Memory B cell (primary cell): ENCODE measurements around the gene MAGOH.
"Not testable (repeated sequence)": the region's sequence is repeated elsewhere in the genome, so short reads cannot be mapped to it uniquely, and the experiment has no call there.

Experiments used
- ATAC-seq: fragments of 150-1000 bp; cut with Tn5 transposase; 2 replicates; pipeline ENCODE4 v1.10.0; 2021; ENCODE audit warnings: low read depth, mild to moderate bottlenecking, moderate library complexity
- DNase-seq, 2 donors: peaks; one replicate each; pipeline ENCODE4 v3.0.0; 2022; ENCODE audit warnings: low spot score in 2 of 2
- H3K27ac Mint-ChIP-seq: one replicate; pipeline ENCODE4 v1.8.0; 2022; ENCODE audit warnings: mild to moderate bottlenecking, moderate library complexity, mixed read lengths
- H3K27me3 Mint-ChIP-seq: one replicate; pipeline ENCODE4 v1.8.0; 2022; ENCODE audit warnings: mixed read lengths
- H3K36me3 Mint-ChIP-seq: one replicate; pipeline ENCODE4 v1.8.0; 2022; ENCODE audit warnings: mild to moderate bottlenecking, mixed read lengths
- H3K4me1 Mint-ChIP-seq: one replicate; pipeline ENCODE4 v1.8.0; 2022; ENCODE audit warnings: mixed read lengths
- H3K4me3 Mint-ChIP-seq: one replicate; pipeline ENCODE4 v1.8.0; 2022; ENCODE audit warnings: mild to moderate bottlenecking, moderate library complexity, mixed read lengths
- H3K9me3 Mint-ChIP-seq: one replicate; pipeline ENCODE4 v1.8.0; 2022; ENCODE audit warnings: mixed read lengths

Gene MAGOH

GRCh38 chr1:53238197-53239155 is at the start of gene MAGOH:
TSS of gene MAGOH (minus strand) at chr1:53238518. CDS start at chr1:53238448, 70 bp downstream.
- Mint-ChIP-seq H3K4me3 (peak within 1 kb of the TSS; percentile 99), H3K4me1 (peaks cover 20% of the 10 kb centered on the region)

GRCh38 chr1:53286955-53287354 is 48.6 kb upstream of the MAGOH start:
- DNase-seq, result no peak
- Mint-ChIP-seq H3K27ac (no peak overlapping the region), H3K9me3 (no peaks in the 10 kb centered on the region), H3K36me3 (peaks cover 5% of the 10 kb centered on the region), H3K27me3 (no peaks in the 10 kb centered on the region), H3K4me1 (peaks cover 2% of the 10 kb centered on the region), H3K4me3 (no peak overlapping the region)
- ATAC-seq, result no peak

More at GRCh38 chr1:53238197-53239155, at the start of gene MAGOH:
- Mint-ChIP-seq H3K9me3 (no peaks in the 10 kb centered on the region), H3K27me3 (no peaks in the 10 kb centered on the region), H3K36me3 (peaks cover 11% of the 10 kb centered on the region), H3K27ac (peak within 1 kb of the TSS; percentile 98)
- peak; percentile 90 to 98 for DNase-seq
- ATAC-seq, result peak; percentile 98

- H3K9me3 Mint-ChIP-seq, result no peaks in the 10 kb centered on the region
- H3K4me3 Mint-ChIP-seq, result no peak overlapping the region
- DNase-seq, result no peak
- peaks cover 5% of the 10 kb centered on the region for H3K36me3 Mint-ChIP-seq
- ATAC-seq, result no peak
- no peak overlapping the region for H3K27ac Mint-ChIP-seq
- H3K4me1 Mint-ChIP-seq, result peaks cover 2% of the 10 kb centered on the region
- H3K27me3 Mint-ChIP-seq, result no peaks in the 10 kb centered on the region
Observed at GRCh38 chr1:53285969-53286760, 47.8 kb upstream of the MAGOH start.

GRCh38 chr1:53285546-53285945 is 47.2 kb upstream of the MAGOH start:
- H3K27me3 Mint-ChIP-seq, result no peaks in the 10 kb centered on the region
- no peaks in the 10 kb centered on the region for H3K9me3 Mint-ChIP-seq
- peaks cover 2% of the 10 kb centered on the region for H3K4me1 Mint-ChIP-seq
- H3K27ac Mint-ChIP-seq, result no peak overlapping the region
- H3K36me3 Mint-ChIP-seq, result peaks cover 5% of the 10 kb centered on the region
- no peak overlapping the region for H3K4me3 Mint-ChIP-seq
- ATAC-seq, result no peak
- no peak for DNase-seq

GRCh38 chr1:53284224-53285020 is 46.1 kb upstream of the MAGOH start:
- Mint-ChIP-seq H3K36me3 (peaks cover 5% of the 10 kb centered on the region), H3K9me3 (no peaks in the 10 kb centered on the region), H3K27ac (no peak overlapping the region), H3K4me1 (peaks cover 2% of the 10 kb centered on the region), H3K4me3 (no peak overlapping the region), H3K27me3 (no peaks in the 10 kb centered on the region)
- DNase-seq (no peak), ATAC-seq (no peak)

- H3K36me3 Mint-ChIP-seq, DNase-seq, H3K27ac Mint-ChIP-seq, H3K9me3 Mint-ChIP-seq, H3K27me3 Mint-ChIP-seq, H3K4me3 Mint-ChIP-seq, ATAC-seq, H3K4me1 Mint-ChIP-seq: not testable (repeated sequence)
Observed at GRCh38 chr1:53283156-53283555, 44.8 kb upstream of the MAGOH start.

GRCh38 chr1:53281133-53281532 is 42.8 kb upstream of the MAGOH start:
- no peak for ATAC-seq
- DNase-seq, result no peak
- peaks cover 2% of the 10 kb centered on the region for H3K36me3 Mint-ChIP-seq

GRCh38 chr1:53280496-53280895 is 42.2 kb upstream of the MAGOH start:
- no peaks in the 10 kb centered on the region for H3K9me3 Mint-ChIP-seq
- H3K36me3 Mint-ChIP-seq, result peaks cover 4% of the 10 kb centered on the region
- peaks cover 3% of the 10 kb centered on the region for H3K4me1 Mint-ChIP-seq
- ATAC-seq, result no peak
- no peak overlapping the region for H3K4me3 Mint-ChIP-seq
- H3K27ac Mint-ChIP-seq, result peak overlapping the region; percentile 16
- DNase-seq, result no peak
- H3K27me3 Mint-ChIP-seq, result no peaks in the 10 kb centered on the region

More at GRCh38 chr1:53281133-53281532, 42.8 kb upstream of the MAGOH start:
- Mint-ChIP-seq H3K27ac (peak overlapping the region; percentile 16), H3K4me3 (no peak overlapping the region), H3K4me1 (peaks cover 3% of the 10 kb centered on the region), H3K27me3 (no peaks in the 10 kb centered on the region), H3K9me3 (no peaks in the 10 kb centered on the region)

- no peak for ATAC-seq
- Mint-ChIP-seq H3K4me3 (no peak overlapping the region), H3K27ac (no peak overlapping the region), H3K36me3 (peaks cover 4% of the 10 kb centered on the region), H3K9me3 (no peaks in the 10 kb centered on the region), H3K4me1 (peaks cover 3% of the 10 kb centered on the region), H3K27me3 (no peaks in the 10 kb centered on the region)
- DNase-seq, result no peak
Observed at GRCh38 chr1:53279296-53280200, 41.2 kb upstream of the MAGOH start.

- Mint-ChIP-seq H3K4me1 (peaks cover 3% of the 10 kb centered on the region), H3K27ac (no peak overlapping the region), H3K9me3 (no peaks in the 10 kb centered on the region), H3K27me3 (no peaks in the 10 kb centered on the region), H3K36me3 (peaks cover 4% of the 10 kb centered on the region), H3K4me3 (no peak overlapping the region)
- DNase-seq (peak; percentile 75 to 80), ATAC-seq (peak; percentile 81)
Observed at GRCh38 chr1:53278298-53278725, 40.0 kb upstream of the MAGOH start.

- Mint-ChIP-seq H3K27ac (no peak overlapping the region), H3K9me3 (no peaks in the 10 kb centered on the region), H3K4me1 (peaks cover 3% of the 10 kb centered on the region), H3K4me3 (no peak overlapping the region), H3K36me3 (peaks cover 4% of the 10 kb centered on the region), H3K27me3 (no peaks in the 10 kb centered on the region)
- no peak for ATAC-seq
- no peak for DNase-seq
Observed at GRCh38 chr1:53277326-53277725, 39.0 kb upstream of the MAGOH start.

- DNase-seq, result no peak
- Mint-ChIP-seq H3K27me3 (no peaks in the 10 kb centered on the region), H3K9me3 (no peaks in the 10 kb centered on the region), H3K4me3 (no peak overlapping the region), H3K27ac (no peak overlapping the region), H3K36me3 (peaks cover 4% of the 10 kb centered on the region), H3K4me1 (peaks cover 3% of the 10 kb centered on the region)
- no peak for ATAC-seq
Observed at GRCh38 chr1:53276902-53277281, 38.6 kb upstream of the MAGOH start.
